Measurements from ENCODE around the gene CNOT3. TPM values are rescaled to one million over a fixed set of nuclear protein-coding genes. Genes with fewer than 3 reads are reported as not detected.
"Not testable (repeated sequence)": the region's sequence is repeated elsewhere in the genome, so short reads cannot be mapped to it uniquely, and the experiment has no call there.

CNOT3 gene
- total and polyA plus RNA-seq, 4 donors: 23.5 to 40.4 (median 28.8) TPM

GRCh38 chr19:54165222-54165621 lies 27.7 kb downstream of the CNOT3 start:
- WGBS, 2 donors: 91 to 94% methylated on average over 25 of the region's 25 CpGs
- Histone ChIP-seq H3K27ac (ENCODE audit: low read depth in 1 of 2, low read length in 1 of 2) (no peak overlapping the region), H3K9ac (ENCODE audit: insufficient read depth in 1 of 2, low read length in 2 of 2) (no peak overlapping the region), H3K4me3 (no peak overlapping the region), H3K4me1 (ENCODE audit: control insufficient read depth in 5 of 5, insufficient read depth in 5 of 5, low read length in 5 of 5) (peaks cover 0 to 14% (median 5%) of the 10 kb centered on the region in 5 donors), H3K36me3 (ENCODE audit: control insufficient read depth in 4 of 4, insufficient read depth in 4 of 4, low read length in 4 of 4) (no peaks in the 10 kb centered on the region), H3K9me3 (ENCODE audit: control insufficient read depth in 4 of 4, insufficient read depth in 3 of 4, low read length in 3 of 4) (no peaks in the 10 kb centered on the region), H3K27me3 (ENCODE audit: control insufficient read depth in 3 of 3, insufficient read depth in 3 of 3, low read length in 2 of 3) (peaks cover 0 to 2% (median 0%) of the 10 kb centered on the region in 3 donors)
- no peak for TF ChIP-seq CTCF (IDR thresholded peaks at IDR 0.05; ENCODE audit: control extremely low read depth, extremely low read depth)
- no peak for ATAC-seq (ENCODE audit: insufficient read depth, low FRiP score)
- no peak for DNase-seq

GRCh38 chr19:54168174-54168917 lies 30.8 kb downstream of the CNOT3 start:
- peak; percentile 89 to 92 (median 91) for DNase-seq
- H3K9ac ChIP-seq (ENCODE audit: insufficient read depth in 1 of 2, low read length in 2 of 2): no peak overlapping the region
- H3K27ac ChIP-seq (ENCODE audit: low read depth in 1 of 2, low read length in 1 of 2): no peak overlapping the region
- ATAC-seq (ENCODE audit: insufficient read depth, low FRiP score): peak; percentile 83
- H3K27me3 ChIP-seq (ENCODE audit: control insufficient read depth in 3 of 3, insufficient read depth in 3 of 3, low read length in 2 of 3): peaks cover 0 to 2% (median 0%) of the 10 kb centered on the region in 3 donors
- peaks cover 0 to 5% (median 0%) of the 10 kb centered on the region in 5 donors for H3K4me1 ChIP-seq (ENCODE audit: control insufficient read depth in 5 of 5, insufficient read depth in 5 of 5, low read length in 5 of 5)
- H3K9me3 ChIP-seq (ENCODE audit: control insufficient read depth in 4 of 4, insufficient read depth in 3 of 4, low read length in 3 of 4): no peaks in the 10 kb centered on the region
- H3K4me3 ChIP-seq: no peak overlapping the region
- TF ChIP-seq CTCF (IDR thresholded peaks at IDR 0.05; ENCODE audit: control extremely low read depth, extremely low read depth): peak; percentile 88
- 28 to 30% methylated on average over 24 to 25 of the region's 25 CpGs for WGBS, 2 donors
- no peaks in the 10 kb centered on the region for H3K36me3 ChIP-seq (ENCODE audit: control insufficient read depth in 4 of 4, insufficient read depth in 4 of 4, low read length in 4 of 4)

GRCh38 chr19:54169149-54169740 lies 31.7 kb downstream of the CNOT3 start:
- no peak for TF ChIP-seq CTCF (IDR thresholded peaks at IDR 0.05; ENCODE audit: control extremely low read depth, extremely low read depth)
- no peak for DNase-seq

GRCh38 chr19:54171736-54172431 lies 34.3 kb downstream of the CNOT3 start:
- DNase-seq; H3K9ac ChIP-seq (ENCODE audit: insufficient read depth in 1 of 2, low read length in 2 of 2); H3K9me3 ChIP-seq (ENCODE audit: control insufficient read depth in 4 of 4, insufficient read depth in 3 of 4, low read length in 3 of 4); H3K4me1 ChIP-seq (ENCODE audit: control insufficient read depth in 5 of 5, insufficient read depth in 5 of 5, low read length in 5 of 5); H3K27ac ChIP-seq (ENCODE audit: low read depth in 1 of 2, low read length in 1 of 2); H3K27me3 ChIP-seq (ENCODE audit: control insufficient read depth in 3 of 3, insufficient read depth in 3 of 3, low read length in 2 of 3); ATAC-seq (ENCODE audit: insufficient read depth, low FRiP score); H3K36me3 ChIP-seq (ENCODE audit: control insufficient read depth in 4 of 4, insufficient read depth in 4 of 4, low read length in 4 of 4); H3K4me3 ChIP-seq: not testable (repeated sequence)
- WGBS, 2 donors: 80 to 89% methylated on average over 15 to 20 of the region's 23 CpGs

More at GRCh38 chr19:54169149-54169740, 31.7 kb downstream of the CNOT3 start:
- H3K27ac ChIP-seq (ENCODE audit: low read depth in 1 of 2, low read length in 1 of 2): no peak overlapping the region
- WGBS, 2 donors: 86 to 89% methylated on average over 21 of the region's 21 CpGs
- ATAC-seq (ENCODE audit: insufficient read depth, low FRiP score): no peak
- no peak overlapping the region for H3K9ac ChIP-seq (ENCODE audit: insufficient read depth in 1 of 2, low read length in 2 of 2)
- H3K27me3 ChIP-seq (ENCODE audit: control insufficient read depth in 3 of 3, insufficient read depth in 3 of 3, low read length in 2 of 3): peaks cover 0 to under 1% (median 0%) of the 10 kb centered on the region in 3 donors
- H3K4me1 ChIP-seq (ENCODE audit: control insufficient read depth in 5 of 5, insufficient read depth in 5 of 5, low read length in 5 of 5): peaks cover 0 to 4% (median 0%) of the 10 kb centered on the region in 5 donors
- H3K9me3 ChIP-seq (ENCODE audit: control insufficient read depth in 4 of 4, insufficient read depth in 3 of 4, low read length in 3 of 4): no peaks in the 10 kb centered on the region
- H3K4me3 ChIP-seq: no peak overlapping the region
- H3K36me3 ChIP-seq (ENCODE audit: control insufficient read depth in 4 of 4, insufficient read depth in 4 of 4, low read length in 4 of 4): no peaks in the 10 kb centered on the region
